Loucy (cell line): ENCODE measurements around the gene EFCC1.
A peak's percentile ranks its signal among the peaks of the same experiment; 100 is the strongest.

Source experiments
- H2AFZ ChIP-seq: fragments of 200-600 bp; sonication (generic); 2 replicates; pipeline ENCODE4 v1.6.0; 2016; ENCODE audit warnings: antibody characterized with exemption, mild to moderate bottlenecking, low read length, moderate library complexity
- H3F3A ChIP-seq: fragments of 200-600 bp; 2 replicates; pipeline ENCODE4 v1.6.0; 2016; ENCODE audit warnings: antibody characterized with exemption, low read depth, mild to moderate bottlenecking
- H3K27me3 ChIP-seq: fragments of 200-600 bp; sonication (generic); 2 replicates; pipeline ENCODE4 v1.6.1; 2014; ENCODE audit warnings: low read length, mild to moderate bottlenecking; ENCODE audit not compliant: insufficient read depth, poor library complexity, severe bottlenecking
- H3K36me3 ChIP-seq: fragments of 200-600 bp; sonication (generic); 2 replicates; pipeline ENCODE4 v1.6.1; 2016; ENCODE audit warnings: low read length; ENCODE audit not compliant: insufficient read depth
- H3K4me1 ChIP-seq: fragments of 200-600 bp; sonication (generic); 2 replicates; pipeline ENCODE4 v1.5.1; 2014; ENCODE audit warnings: low read length, mild to moderate bottlenecking; ENCODE audit not compliant: insufficient read depth, poor library complexity, severe bottlenecking
- H3K4me2 ChIP-seq: fragments of 200-600 bp; sonication (generic); 2 replicates; pipeline ENCODE4 v1.6.0; 2014; ENCODE audit warnings: antibody characterized with exemption, low read length, low read depth, mild to moderate bottlenecking; ENCODE audit not compliant: poor library complexity, severe bottlenecking
- H3K4me3 ChIP-seq: fragments of 200-600 bp; sonication (generic); 2 replicates; pipeline ENCODE4 v1.5.1; 2014; ENCODE audit warnings: low read length, mild to moderate bottlenecking, mixed read lengths; ENCODE audit not compliant: poor library complexity, severe bottlenecking
- H3K79me2 ChIP-seq: fragments of 200-600 bp; sonication (generic); 2 replicates; pipeline ENCODE4 v1.6.1; 2014; ENCODE audit warnings: low read length; ENCODE audit not compliant: insufficient read depth
- H3K9ac ChIP-seq: fragments of 200-600 bp; sonication (generic); 2 replicates; pipeline ENCODE4 v1.6.0; 2014; ENCODE audit warnings: mild to moderate bottlenecking, low read depth, low read length, moderate library complexity; ENCODE audit not compliant: poor library complexity, severe bottlenecking
- H3K9me2 ChIP-seq: fragments of 200-600 bp; sonication (generic); replicated peaks from 2 replicates; pipeline ENCODE4 v1.6.1; 2016; ENCODE audit warnings: low read depth, low read length, mixed read lengths
- H3K9me3 ChIP-seq: fragments of 200-600 bp; sonication (generic); 2 replicates; pipeline ENCODE4 v1.6.1; 2014; ENCODE audit warnings: mild to moderate bottlenecking, antibody characterized with exemption, low read length, low read depth; ENCODE audit not compliant: insufficient read depth
- H4K20me1 ChIP-seq: fragments of 200-600 bp; sonication (generic); 2 replicates; pipeline ENCODE4 v1.6.0; 2014; ENCODE audit warnings: antibody characterized with exemption, low read length, mild to moderate bottlenecking; ENCODE audit not compliant: insufficient read depth, poor library complexity, severe bottlenecking
- EZH2phosphoT487 ChIP-seq: fragments of 200-600 bp; IDR thresholded peaks from 2 replicates; pipeline ENCODE4 v1.6.1; 2018; ENCODE audit warnings: antibody characterized with exemption, mild to moderate bottlenecking, moderate library complexity, borderline replicate concordance
- TF ChIP-seq, protein P1 (sequence below): fragments of 200-600 bp; sonication (generic); conservative IDR thresholded peaks from 2 replicates; pipeline ENCODE4 v1.5.1; 2014; ENCODE audit warnings: mild to moderate bottlenecking, antibody characterized with exemption, low read length

Gene EFCC1

DNA sequence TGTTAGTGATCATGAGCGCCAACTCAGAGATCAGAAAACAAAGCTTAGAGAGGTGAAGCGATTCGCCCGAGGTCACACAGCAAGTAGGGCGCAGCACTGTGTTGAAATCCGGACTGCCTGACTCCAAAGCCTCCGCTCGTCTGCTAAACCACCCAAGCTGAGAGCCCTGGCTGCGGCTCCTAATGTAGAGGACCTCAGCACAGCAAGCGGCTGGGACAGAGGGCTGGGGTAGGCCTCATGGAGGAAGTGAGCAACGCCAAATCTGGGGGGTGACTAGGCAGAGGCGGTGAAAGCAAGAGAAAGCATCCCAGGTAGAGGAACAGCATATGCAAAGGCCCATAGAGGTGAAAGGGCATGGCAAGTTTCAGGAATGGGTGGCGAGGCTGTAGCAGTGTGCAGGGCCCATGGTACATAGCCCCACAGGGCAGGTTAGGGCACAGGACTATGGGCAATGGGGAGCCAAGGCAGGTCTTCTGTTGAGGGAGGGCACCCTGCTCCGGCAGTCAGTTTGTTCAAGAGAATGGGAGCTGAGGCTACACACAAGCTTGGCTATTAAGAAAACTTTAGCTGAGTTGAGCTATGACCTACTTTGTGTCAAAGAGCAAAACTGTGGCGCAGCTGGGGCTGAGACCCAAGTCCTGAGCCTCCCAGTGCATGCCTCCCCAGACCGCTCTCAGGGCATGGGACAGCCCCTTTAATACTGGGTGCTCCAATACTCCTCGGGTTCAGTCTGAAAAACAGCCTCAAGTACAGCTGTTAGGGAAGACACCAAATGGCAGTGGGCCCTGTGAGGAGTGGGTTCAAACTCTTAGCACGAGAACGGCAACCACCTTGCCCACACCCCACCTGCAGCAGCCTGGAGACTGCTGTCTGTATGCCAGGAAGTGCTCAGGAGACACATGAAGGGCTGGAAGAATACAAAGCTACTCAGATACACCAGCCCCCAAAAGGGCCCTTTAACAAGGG, 6.2 kb upstream of the EFCC1 start:
- no peaks in the 10 kb centered on the region for H4K20me1 ChIP-seq
- H3K4me3 ChIP-seq = no peak overlapping the region
- H3K36me3 ChIP-seq = no peaks in the 10 kb centered on the region
- peak overlapping the region; percentile 59; the same call in 1 of the 2 replicates for H2AFZ ChIP-seq
- H3K9me2 ChIP-seq = no peaks in the 10 kb centered on the region
- H3K27me3 ChIP-seq = no peaks in the 10 kb centered on the region
- TF ChIP-seq, protein P1, sequence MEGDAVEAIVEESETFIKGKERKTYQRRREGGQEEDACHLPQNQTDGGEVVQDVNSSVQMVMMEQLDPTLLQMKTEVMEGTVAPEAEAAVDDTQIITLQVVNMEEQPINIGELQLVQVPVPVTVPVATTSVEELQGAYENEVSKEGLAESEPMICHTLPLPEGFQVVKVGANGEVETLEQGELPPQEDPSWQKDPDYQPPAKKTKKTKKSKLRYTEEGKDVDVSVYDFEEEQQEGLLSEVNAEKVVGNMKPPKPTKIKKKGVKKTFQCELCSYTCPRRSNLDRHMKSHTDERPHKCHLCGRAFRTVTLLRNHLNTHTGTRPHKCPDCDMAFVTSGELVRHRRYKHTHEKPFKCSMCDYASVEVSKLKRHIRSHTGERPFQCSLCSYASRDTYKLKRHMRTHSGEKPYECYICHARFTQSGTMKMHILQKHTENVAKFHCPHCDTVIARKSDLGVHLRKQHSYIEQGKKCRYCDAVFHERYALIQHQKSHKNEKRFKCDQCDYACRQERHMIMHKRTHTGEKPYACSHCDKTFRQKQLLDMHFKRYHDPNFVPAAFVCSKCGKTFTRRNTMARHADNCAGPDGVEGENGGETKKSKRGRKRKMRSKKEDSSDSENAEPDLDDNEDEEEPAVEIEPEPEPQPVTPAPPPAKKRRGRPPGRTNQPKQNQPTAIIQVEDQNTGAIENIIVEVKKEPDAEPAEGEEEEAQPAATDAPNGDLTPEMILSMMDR = no peak
- TF ChIP-seq EZH2phosphoT487 = no peak
- H3K4me1 ChIP-seq = peaks cover 62% of the 10 kb centered on the region
- peaks cover 12% of the 10 kb centered on the region; the same call in 1 of the 2 replicates for H3F3A ChIP-seq
- no peaks in the 10 kb centered on the region for H3K9me3 ChIP-seq
- H3K9ac ChIP-seq = peak overlapping the region; percentile 19
- no peaks in the 10 kb centered on the region for H3K79me2 ChIP-seq
- peak overlapping the region; percentile 20 for H3K4me2 ChIP-seq

DNA sequence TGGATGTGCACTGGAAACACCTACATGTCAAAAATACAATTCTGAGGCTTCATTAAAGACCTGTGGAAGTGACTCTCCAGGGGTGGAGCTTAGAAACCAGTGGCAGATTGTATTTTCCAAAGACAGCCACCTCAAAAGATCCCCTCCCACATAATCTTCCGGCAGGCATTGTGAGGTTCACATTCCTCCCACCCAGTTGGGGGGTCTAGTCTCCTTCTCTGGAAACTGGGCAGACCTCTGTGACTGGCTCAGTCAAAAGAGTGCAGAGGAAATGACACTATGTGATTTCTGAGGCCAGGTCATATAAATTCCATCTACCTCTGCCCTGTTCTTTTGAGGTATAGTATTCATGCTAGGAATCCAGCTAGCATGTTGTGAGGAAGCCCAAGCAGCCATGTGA, 5.4 kb upstream of the EFCC1 start:
- no peaks in the 10 kb centered on the region for H3K36me3 ChIP-seq
- TF ChIP-seq, protein P1 = no peak
- no peak for TF ChIP-seq EZH2phosphoT487
- no peaks in the 10 kb centered on the region for H3K27me3 ChIP-seq
- H3F3A ChIP-seq = peaks cover 12% of the 10 kb centered on the region; the same call in 1 of the 2 replicates
- no peaks in the 10 kb centered on the region for H3K9me2 ChIP-seq
- H4K20me1 ChIP-seq = no peaks in the 10 kb centered on the region
- peak overlapping the region; percentile 59 for H2AFZ ChIP-seq
- peak overlapping the region; percentile 19 for H3K9ac ChIP-seq
- H3K4me2 ChIP-seq = peak overlapping the region; percentile 20
- H3K9me3 ChIP-seq = no peaks in the 10 kb centered on the region
- H3K79me2 ChIP-seq = no peaks in the 10 kb centered on the region
- no peak overlapping the region for H3K4me3 ChIP-seq
- peaks cover 66% of the 10 kb centered on the region for H3K4me1 ChIP-seq

DNA sequence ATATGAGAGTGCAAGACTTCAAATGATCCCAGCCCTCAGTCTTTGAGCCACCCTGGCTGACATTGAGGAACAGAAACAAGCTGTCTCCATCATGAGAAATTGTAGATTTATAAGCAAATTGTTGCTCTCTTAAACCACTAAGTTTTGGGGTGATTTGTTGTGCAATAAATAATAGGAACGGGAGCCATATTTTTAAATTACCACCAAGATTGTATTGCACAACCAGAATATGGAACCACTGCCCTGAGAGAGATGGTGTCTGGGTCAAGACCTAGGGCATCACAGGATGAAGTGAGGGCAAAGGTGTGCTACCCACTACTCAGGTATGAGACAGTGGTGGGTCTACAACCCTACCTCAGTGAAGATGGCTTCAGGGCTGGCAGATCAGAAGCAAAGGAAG, 4.9 kb upstream of the EFCC1 start:
- TF ChIP-seq, protein P1 = no peak
- no peak for TF ChIP-seq EZH2phosphoT487
- Histone ChIP-seq H3K4me2 (peak overlapping the region; percentile 20), H3K9me2 (no peaks in the 10 kb centered on the region), H3K36me3 (no peaks in the 10 kb centered on the region), H3K9me3 (no peaks in the 10 kb centered on the region), H3K4me1 (peaks cover 66% of the 10 kb centered on the region), H3K9ac (no peak overlapping the region), H3K4me3 (no peak overlapping the region), H3K27me3 (no peaks in the 10 kb centered on the region), H3K79me2 (no peaks in the 10 kb centered on the region), H2AFZ (0 out of 2 replicates have a peak overlapping the region, but pooled peaks have one; percentile 29), H4K20me1 (no peaks in the 10 kb centered on the region), H3F3A (peaks cover 12% of the 10 kb centered on the region; the same call in 1 of the 2 replicates)
